K562 (cell line): ENCODE data around the gene DPRX. TPM values are rescaled to one million over a fixed set of nuclear protein-coding genes. Genes with fewer than 3 reads are reported as not detected.

Experiments used
- ATAC-seq: fragments of 200-7000 bp; cut with Tn5 transposase; 3 replicates; pipeline ENCODE4 v1.9.1; 2020; ENCODE audit warnings: moderate library complexity
- BruUV-seq: library from RNA; stranded (reverse); fragments of 400-500 nt; replicated peaks from 2 replicates; lab custom pipeline; 2021; lab: Mats Ljungman, UMichigan
- CTCF ChIA-PET: fragments of 300-600 bp; formaldehyde crosslinking; extraction: SDS; loops from one replicate; lab custom pipeline; 2021; ENCODE audit warnings: low intra/inter-chr PET ratio; lab: Yijun Ruan, JAX
- POLR2A ChIA-PET: fragments of 300-600, 350-650 bp; sonication (Branson Sonifier 250); formaldehyde crosslinking; extraction: SDS; loops from one replicate; lab custom pipeline; 2021; ENCODE audit warnings: antibody characterized with exemption, inconsistent platforms; lab: Yijun Ruan, JAX
- DNase-seq, 4 experiments: peaks; one replicate each; pipeline versions ENCODE4 v3.0.0 to v3.0.0-alpha.2; 2011 to 2018; ENCODE audit warnings: low spot score in 3 of 4, mixed read lengths in 3 of 4; ENCODE audit errors: extremely low read depth in 1 of 4
- FAIRE-seq: peaks from 2 replicates; lab custom pipeline; 2011; peaks lifted over from hg19 to GRCh38; lab: Jason Lieb, UNC
- H2AFZ ChIP-seq: 2 replicates; pipeline ENCODE4 v1.6.0; 2011; ENCODE audit warnings: low read depth, low read length, control low read depth, inconsistent platforms
- H3K27ac ChIP-seq: fragments of 200-600 bp; 3 replicates; pipeline ENCODE4 v1.8.0; 2011; ENCODE audit warnings: low read depth, mild to moderate bottlenecking, control low read depth, inconsistent platforms, low read length, moderate library complexity, mixed read lengths; ENCODE audit errors: extremely low read depth
- H3K27me3 ChIP-seq, 2 experiments: fragments of 300-600 bp in 1 of 2; 2 replicates in 1 of 2; 3 replicates in 1 of 2; pipeline versions ENCODE4 v1.6.0 to v1.8.0; 2011; ENCODE audit warnings: inconsistent platforms in 2 of 2, low read length in 2 of 2, mild to moderate bottlenecking in 1 of 2, mixed read lengths in 1 of 2, moderate library complexity in 1 of 2; ENCODE audit not compliant: control insufficient read depth in 2 of 2, insufficient read depth in 2 of 2
- H3K36me3 ChIP-seq: fragments of 300-600 bp; 3 replicates; pipeline ENCODE4 v1.8.0; 2011; ENCODE audit warnings: mild to moderate bottlenecking, low read length, inconsistent platforms; ENCODE audit not compliant: control insufficient read depth, insufficient read depth
- H3K4me1 ChIP-seq, 2 experiments: fragments of 200-600 bp in 1 of 2; replicated peaks in 1 of 2; 2 replicates in 1 of 2; 3 replicates in 1 of 2; pipeline versions ENCODE4 v1.5.1 to v1.8.0; 2011; ENCODE audit warnings: inconsistent platforms in 2 of 2, low read length in 2 of 2, mild to moderate bottlenecking in 1 of 2, mixed read lengths in 1 of 2, moderate library complexity in 1 of 2; ENCODE audit not compliant: control insufficient read depth in 2 of 2, insufficient read depth in 2 of 2
- H3K4me2 ChIP-seq: 2 replicates; pipeline ENCODE4 v1.6.1; 2011; ENCODE audit warnings: low read length, control low read depth, inconsistent platforms, mixed read lengths; ENCODE audit not compliant: insufficient read depth
- H3K4me3 ChIP-seq: fragments of 200-600 bp; sonication (generic), shearing (Covaris generic); 2 replicates; pipeline ENCODE4 v1.5.1; 2016; ENCODE audit warnings: control low read depth, inconsistent platforms
- H3K79me2 ChIP-seq: fragments of 200-600 bp; 3 replicates; pipeline ENCODE4 v1.8.0; 2011; ENCODE audit warnings: low read length, inconsistent platforms; ENCODE audit not compliant: control insufficient read depth, insufficient read depth
- H3K9ac ChIP-seq, 2 experiments: 2 replicates each; pipeline versions ENCODE4 v1.6.0 to v1.6.1; 2011; ENCODE audit warnings: low read depth in 2 of 2, low read length in 2 of 2, control low read depth in 1 of 2, inconsistent platforms in 1 of 2, mild to moderate bottlenecking in 1 of 2, mixed read lengths in 1 of 2; ENCODE audit not compliant: insufficient read depth in 1 of 2
- H3K9me1 ChIP-seq: one replicate; pipeline ENCODE4 v1.6.0; 2011; ENCODE audit warnings: inconsistent platforms, mild to moderate bottlenecking, low read length, moderate library complexity; ENCODE audit not compliant: control insufficient read depth, insufficient read depth
- H3K9me3 ChIP-seq: replicated peaks from 2 replicates; pipeline ENCODE4 v1.5.1; 2011; ENCODE audit warnings: low read depth, low read length, inconsistent platforms; ENCODE audit not compliant: control insufficient read depth, insufficient read depth
- H4K20me1 ChIP-seq: replicated peaks from 2 replicates; pipeline ENCODE4 v1.6.1; 2011; ENCODE audit warnings: low read length, inconsistent platforms, mixed read lengths; ENCODE audit not compliant: control insufficient read depth, insufficient read depth
- SMC3 ChIP-seq: conservative IDR thresholded peaks from 2 replicates; pipeline ENCODE4 v1.6.1; 2011; ENCODE audit warnings: low read depth, low read length, improper control_type of control experiment; ENCODE audit not compliant: insufficient read depth
- WGBS: fragments of 100-300 bp; shearing (Covaris generic); methylation state at CpG from one replicate; pipeline ENCODE4 v1.1.6; 2016; ENCODE audit warnings: low coverage, mixed read lengths; ENCODE audit not compliant: insufficient coverage; ENCODE audit errors: missing lambda C conversion rate; 5-methylcytosine and 5-hydroxymethylcytosine counted together
- in situ Hi-C: fragments of 300-500 bp; cut with MboI; formaldehyde crosslinking; loops from 4 replicates; pipeline ENCODE4 v1.15.0; 2018; ENCODE audit warnings: inconsistent platforms, mixed read lengths
- intact Hi-C: fragments of 100-400 bp; cut with micrococcal nuclease; formaldehyde crosslinking; loops from 2 replicates; pipeline ENCODE4 v1.14.2; 2022
- polyA plus RNA-seq, 8 experiments: library from polyadenylated mRNA; depleted of rRNA in 4 of 8; stranded (reverse) in 5 of 8; unstranded in 3 of 8; fragments of >200 nt; fragmentation: Nextera tagmentation in 2 of 8; fragmentation: Illumina TruSeq in 1 of 8; extraction: Ambion mirVana in 2 of 8; extraction: Trizol in 1 of 8; gene quantifications; 2 replicates each; pipeline versions ENCODE4 v1.2.1 to v1.2.3, GENCODE V29; 2011 to 2014; ENCODE audit warnings: inconsistent platforms in 1 of 8, missing spikeins in 1 of 8
- total RNA-seq, 7 experiments: library from RNA; depleted of rRNA in 6 of 7; stranded (reverse); fragments of >200 nt in 6 of 7; fragmentation: Illumina TruSeq in 2 of 7; extraction: Trizol in 2 of 7; gene quantifications; 2 replicates each; pipeline versions ENCODE4 v1.2.1 to v1.2.3, GENCODE V29; 2011 to 2021; ENCODE audit warnings: low replicate concordance in 1 of 7
- TF ChIP-seq, protein P1 (sequence below): sonication (generic); IDR thresholded peaks from 2 replicates; pipeline ENCODE4 v1.6.1; 2016
- TF ChIP-seq, protein P2 (sequence below): fragments of 200-600 bp; sonication (generic); IDR thresholded peaks from one replicate; pipeline ENCODE4 v1.6.1; 2012; ENCODE audit warnings: mild to moderate bottlenecking, low read depth, low read length, inconsistent platforms
- TF ChIP-seq, protein P3 (sequence below), 3 experiments: IDR thresholded peaks in 2 of 3; conservative IDR thresholded peaks in 1 of 3; 2 replicates each; pipeline ENCODE4 v1.5.1; 2011 to 2012; ENCODE audit warnings: low read length in 3 of 3, mild to moderate bottlenecking in 3 of 3, control low read depth in 2 of 3, improper control_type of control experiment in 1 of 3, inconsistent platforms in 1 of 3, low read depth in 1 of 3, mixed read lengths in 1 of 3, moderate library complexity in 1 of 3; ENCODE audit not compliant: insufficient read depth in 2 of 3

The DPRX gene
- total and polyA plus RNA-seq, 9 of the 15 experiments (the other 6 are each of a cell fraction or from before 2014, with no cell fraction given): not detected

DNA sequence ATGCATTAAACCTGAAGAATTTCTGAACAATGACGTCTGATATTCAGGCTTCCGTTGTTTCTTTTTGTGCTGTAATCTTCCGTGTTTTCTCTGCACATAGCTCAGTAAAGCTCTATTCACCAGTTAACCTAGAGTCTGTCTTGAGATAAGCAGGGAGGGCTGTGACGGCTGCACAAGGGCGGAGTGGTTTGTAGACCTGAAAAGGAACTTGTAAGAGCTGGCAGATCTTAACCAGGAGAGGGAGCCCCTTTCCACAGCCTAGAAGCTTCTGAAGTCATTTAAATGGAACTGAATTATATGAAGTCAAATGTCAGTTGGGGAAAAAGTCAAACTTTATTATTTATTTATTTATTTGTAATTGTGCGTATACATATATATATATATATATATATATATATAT lies 27.5 kb downstream of the DPRX start:
- Histone ChIP-seq H3K4me2 (no peak overlapping the region), H3K9ac (no peak overlapping the region), H3K4me3 (no peak overlapping the region), H3K27ac (no peak overlapping the region), H4K20me1 (no peaks in the 10 kb centered on the region), H3K27me3 (peaks cover 0 to 13% of the 10 kb centered on the region in 2 experiments; a peak in 2 of 5 replicates), H3K9me3 (no peaks in the 10 kb centered on the region), H3K79me2 (no peaks in the 10 kb centered on the region), H3K36me3 (no peaks in the 10 kb centered on the region), H3K9me1 (no peaks in the 10 kb centered on the region), H3K4me1 (no peaks in the 10 kb centered on the region), H2AFZ (no peak overlapping the region)
- in situ Hi-C loops: no loop called here
- ChIA-PET POLR2A (interaction anchor here (0.6 kb wide), 1 partner anchor 69 kb away, joined by 3 read pairs; no protein-coding TSS in a partner anchor), CTCF (interaction anchor here (1.7 kb wide), 1 partner anchor 87 kb away, joined by 6 read pairs; no protein-coding TSS in a partner anchor)
- no TSS peak for BruUV-seq
- peak; percentile 74 for FAIRE-seq
- peak; percentile 29 to 61 (median 40) for DNase-seq
- 6% methylated on average over 6 of the region's 6 CpGs for WGBS
- intact Hi-C loops: no loop called here
- ATAC-seq: peak; percentile 89
- TF ChIP-seq, protein P1, sequence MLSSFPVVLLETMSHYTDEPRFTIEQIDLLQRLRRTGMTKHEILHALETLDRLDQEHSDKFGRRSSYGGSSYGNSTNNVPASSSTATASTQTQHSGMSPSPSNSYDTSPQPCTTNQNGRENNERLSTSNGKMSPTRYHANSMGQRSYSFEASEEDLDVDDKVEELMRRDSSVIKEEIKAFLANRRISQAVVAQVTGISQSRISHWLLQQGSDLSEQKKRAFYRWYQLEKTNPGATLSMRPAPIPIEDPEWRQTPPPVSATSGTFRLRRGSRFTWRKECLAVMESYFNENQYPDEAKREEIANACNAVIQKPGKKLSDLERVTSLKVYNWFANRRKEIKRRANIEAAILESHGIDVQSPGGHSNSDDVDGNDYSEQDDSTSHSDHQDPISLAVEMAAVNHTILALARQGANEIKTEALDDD: peak; percentile 82
- peak; percentile 28; the same call in 1 of the 2 replicates for TF ChIP-seq SMC3
- TF ChIP-seq, protein P2, sequence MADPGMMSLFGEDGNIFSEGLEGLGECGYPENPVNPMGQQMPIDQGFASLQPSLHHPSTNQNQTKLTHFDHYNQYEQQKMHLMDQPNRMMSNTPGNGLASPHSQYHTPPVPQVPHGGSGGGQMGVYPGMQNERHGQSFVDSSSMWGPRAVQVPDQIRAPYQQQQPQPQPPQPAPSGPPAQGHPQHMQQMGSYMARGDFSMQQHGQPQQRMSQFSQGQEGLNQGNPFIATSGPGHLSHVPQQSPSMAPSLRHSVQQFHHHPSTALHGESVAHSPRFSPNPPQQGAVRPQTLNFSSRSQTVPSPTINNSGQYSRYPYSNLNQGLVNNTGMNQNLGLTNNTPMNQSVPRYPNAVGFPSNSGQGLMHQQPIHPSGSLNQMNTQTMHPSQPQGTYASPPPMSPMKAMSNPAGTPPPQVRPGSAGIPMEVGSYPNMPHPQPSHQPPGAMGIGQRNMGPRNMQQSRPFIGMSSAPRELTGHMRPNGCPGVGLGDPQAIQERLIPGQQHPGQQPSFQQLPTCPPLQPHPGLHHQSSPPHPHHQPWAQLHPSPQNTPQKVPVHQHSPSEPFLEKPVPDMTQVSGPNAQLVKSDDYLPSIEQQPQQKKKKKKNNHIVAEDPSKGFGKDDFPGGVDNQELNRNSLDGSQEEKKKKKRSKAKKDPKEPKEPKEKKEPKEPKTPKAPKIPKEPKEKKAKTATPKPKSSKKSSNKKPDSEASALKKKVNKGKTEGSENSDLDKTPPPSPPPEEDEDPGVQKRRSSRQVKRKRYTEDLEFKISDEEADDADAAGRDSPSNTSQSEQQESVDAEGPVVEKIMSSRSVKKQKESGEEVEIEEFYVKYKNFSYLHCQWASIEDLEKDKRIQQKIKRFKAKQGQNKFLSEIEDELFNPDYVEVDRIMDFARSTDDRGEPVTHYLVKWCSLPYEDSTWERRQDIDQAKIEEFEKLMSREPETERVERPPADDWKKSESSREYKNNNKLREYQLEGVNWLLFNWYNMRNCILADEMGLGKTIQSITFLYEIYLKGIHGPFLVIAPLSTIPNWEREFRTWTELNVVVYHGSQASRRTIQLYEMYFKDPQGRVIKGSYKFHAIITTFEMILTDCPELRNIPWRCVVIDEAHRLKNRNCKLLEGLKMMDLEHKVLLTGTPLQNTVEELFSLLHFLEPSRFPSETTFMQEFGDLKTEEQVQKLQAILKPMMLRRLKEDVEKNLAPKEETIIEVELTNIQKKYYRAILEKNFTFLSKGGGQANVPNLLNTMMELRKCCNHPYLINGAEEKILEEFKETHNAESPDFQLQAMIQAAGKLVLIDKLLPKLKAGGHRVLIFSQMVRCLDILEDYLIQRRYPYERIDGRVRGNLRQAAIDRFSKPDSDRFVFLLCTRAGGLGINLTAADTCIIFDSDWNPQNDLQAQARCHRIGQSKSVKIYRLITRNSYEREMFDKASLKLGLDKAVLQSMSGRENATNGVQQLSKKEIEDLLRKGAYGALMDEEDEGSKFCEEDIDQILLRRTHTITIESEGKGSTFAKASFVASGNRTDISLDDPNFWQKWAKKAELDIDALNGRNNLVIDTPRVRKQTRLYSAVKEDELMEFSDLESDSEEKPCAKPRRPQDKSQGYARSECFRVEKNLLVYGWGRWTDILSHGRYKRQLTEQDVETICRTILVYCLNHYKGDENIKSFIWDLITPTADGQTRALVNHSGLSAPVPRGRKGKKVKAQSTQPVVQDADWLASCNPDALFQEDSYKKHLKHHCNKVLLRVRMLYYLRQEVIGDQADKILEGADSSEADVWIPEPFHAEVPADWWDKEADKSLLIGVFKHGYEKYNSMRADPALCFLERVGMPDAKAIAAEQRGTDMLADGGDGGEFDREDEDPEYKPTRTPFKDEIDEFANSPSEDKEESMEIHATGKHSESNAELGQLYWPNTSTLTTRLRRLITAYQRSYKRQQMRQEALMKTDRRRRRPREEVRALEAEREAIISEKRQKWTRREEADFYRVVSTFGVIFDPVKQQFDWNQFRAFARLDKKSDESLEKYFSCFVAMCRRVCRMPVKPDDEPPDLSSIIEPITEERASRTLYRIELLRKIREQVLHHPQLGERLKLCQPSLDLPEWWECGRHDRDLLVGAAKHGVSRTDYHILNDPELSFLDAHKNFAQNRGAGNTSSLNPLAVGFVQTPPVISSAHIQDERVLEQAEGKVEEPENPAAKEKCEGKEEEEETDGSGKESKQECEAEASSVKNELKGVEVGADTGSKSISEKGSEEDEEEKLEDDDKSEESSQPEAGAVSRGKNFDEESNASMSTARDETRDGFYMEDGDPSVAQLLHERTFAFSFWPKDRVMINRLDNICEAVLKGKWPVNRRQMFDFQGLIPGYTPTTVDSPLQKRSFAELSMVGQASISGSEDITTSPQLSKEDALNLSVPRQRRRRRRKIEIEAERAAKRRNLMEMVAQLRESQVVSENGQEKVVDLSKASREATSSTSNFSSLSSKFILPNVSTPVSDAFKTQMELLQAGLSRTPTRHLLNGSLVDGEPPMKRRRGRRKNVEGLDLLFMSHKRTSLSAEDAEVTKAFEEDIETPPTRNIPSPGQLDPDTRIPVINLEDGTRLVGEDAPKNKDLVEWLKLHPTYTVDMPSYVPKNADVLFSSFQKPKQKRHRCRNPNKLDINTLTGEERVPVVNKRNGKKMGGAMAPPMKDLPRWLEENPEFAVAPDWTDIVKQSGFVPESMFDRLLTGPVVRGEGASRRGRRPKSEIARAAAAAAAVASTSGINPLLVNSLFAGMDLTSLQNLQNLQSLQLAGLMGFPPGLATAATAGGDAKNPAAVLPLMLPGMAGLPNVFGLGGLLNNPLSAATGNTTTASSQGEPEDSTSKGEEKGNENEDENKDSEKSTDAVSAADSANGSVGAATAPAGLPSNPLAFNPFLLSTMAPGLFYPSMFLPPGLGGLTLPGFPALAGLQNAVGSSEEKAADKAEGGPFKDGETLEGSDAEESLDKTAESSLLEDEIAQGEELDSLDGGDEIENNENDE: no peak
- TF ChIP-seq, protein P3, sequence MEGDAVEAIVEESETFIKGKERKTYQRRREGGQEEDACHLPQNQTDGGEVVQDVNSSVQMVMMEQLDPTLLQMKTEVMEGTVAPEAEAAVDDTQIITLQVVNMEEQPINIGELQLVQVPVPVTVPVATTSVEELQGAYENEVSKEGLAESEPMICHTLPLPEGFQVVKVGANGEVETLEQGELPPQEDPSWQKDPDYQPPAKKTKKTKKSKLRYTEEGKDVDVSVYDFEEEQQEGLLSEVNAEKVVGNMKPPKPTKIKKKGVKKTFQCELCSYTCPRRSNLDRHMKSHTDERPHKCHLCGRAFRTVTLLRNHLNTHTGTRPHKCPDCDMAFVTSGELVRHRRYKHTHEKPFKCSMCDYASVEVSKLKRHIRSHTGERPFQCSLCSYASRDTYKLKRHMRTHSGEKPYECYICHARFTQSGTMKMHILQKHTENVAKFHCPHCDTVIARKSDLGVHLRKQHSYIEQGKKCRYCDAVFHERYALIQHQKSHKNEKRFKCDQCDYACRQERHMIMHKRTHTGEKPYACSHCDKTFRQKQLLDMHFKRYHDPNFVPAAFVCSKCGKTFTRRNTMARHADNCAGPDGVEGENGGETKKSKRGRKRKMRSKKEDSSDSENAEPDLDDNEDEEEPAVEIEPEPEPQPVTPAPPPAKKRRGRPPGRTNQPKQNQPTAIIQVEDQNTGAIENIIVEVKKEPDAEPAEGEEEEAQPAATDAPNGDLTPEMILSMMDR (IDR thresholded peaks at IDR 0.05 in 2 of 3, conservative IDR thresholded peaks at IDR 0.05 in 1 of 3; ENCODE audit: insufficient read depth in 2 of 3, low read depth in 1 of 3, low read length in 3 of 3): peak; percentile 49 to 68 (median 55)
